ENCODE data around the gene FMNL2. TPM values are rescaled to one million over a fixed set of nuclear protein-coding genes. Genes with fewer than 3 reads are reported as not detected.

FMNL2 gene
- total and polyA plus RNA-seq, 4 donors = 1.5 to 9.3 (median 5.1) TPM

GRCh38 chr2:152454371-152454770, 119.4 kb downstream of the FMNL2 start (continued):
- no peak for TF ChIP-seq ATF3 (IDR thresholded peaks at IDR 0.05)
- TF ChIP-seq RXRA (IDR thresholded peaks at IDR 0.05) = no peak
- TF ChIP-seq EGR1 (IDR thresholded peaks at IDR 0.05; ENCODE audit: low read depth in 2 of 2) = no peak
- no peak for TF ChIP-seq GABPA (IDR thresholded peaks at IDR 0.05 in 1 of 2, conservative IDR thresholded peaks at IDR 0.05 in 1 of 2)
- TF ChIP-seq MAX (IDR thresholded peaks at IDR 0.05) = no peak
- no peak for TF ChIP-seq FOXA2 (IDR thresholded peaks at IDR 0.05)
- no peak for TF ChIP-seq NR2F2 (IDR thresholded peaks at IDR 0.05)
- TF ChIP-seq HNF4A (conservative IDR thresholded peaks at IDR 0.05) = no peak
- no peak for TF ChIP-seq SP1 (IDR thresholded peaks at IDR 0.05)
- TF ChIP-seq YY1 (IDR thresholded peaks at IDR 0.05) = no peak
- no peak for TF ChIP-seq TAF1 (conservative IDR thresholded peaks at IDR 0.05)
- no peak for TF ChIP-seq RAD21 (IDR thresholded peaks at IDR 0.05)

- H3K36me3 ChIP-seq (ENCODE audit: control insufficient read depth in 4 of 4, insufficient read depth in 3 of 4, low read depth in 1 of 4, low read length in 3 of 4) = peaks cover 0 to 1% (median 0%) of the 10 kb centered on the region in 4 donors
- no peak for DNase-seq (ENCODE audit: low spot score)
- H3K27ac ChIP-seq (ENCODE audit: low read depth in 1 of 2, low read length in 2 of 2) = no peak overlapping the region
- TF ChIP-seq NR2F2 (IDR thresholded peaks at IDR 0.05) (no peak), FOXA1 (IDR thresholded peaks at IDR 0.05) (no peak), HNF4A (conservative IDR thresholded peaks at IDR 0.05) (no peak), REST (IDR thresholded peaks at IDR 0.05) (no peak), HNF4G (IDR thresholded peaks at IDR 0.05) (no peak), YY1 (IDR thresholded peaks at IDR 0.05) (no peak), CTCF (IDR thresholded peaks at IDR 0.05; ENCODE audit: low read depth, low read length, missing input control) (no peak), RXRA (IDR thresholded peaks at IDR 0.05) (no peak), TAF1 (conservative IDR thresholded peaks at IDR 0.05) (no peak), FOXA2 (IDR thresholded peaks at IDR 0.05) (no peak), EGR1 (IDR thresholded peaks at IDR 0.05; ENCODE audit: low read depth in 2 of 2) (no peak), RAD21 (IDR thresholded peaks at IDR 0.05) (no peak), GABPA (IDR thresholded peaks at IDR 0.05 in 1 of 2, conservative IDR thresholded peaks at IDR 0.05 in 1 of 2) (no peak), SP1 (IDR thresholded peaks at IDR 0.05) (no peak), ATF3 (IDR thresholded peaks at IDR 0.05) (no peak)
- TF ChIP-seq, protein P1, sequence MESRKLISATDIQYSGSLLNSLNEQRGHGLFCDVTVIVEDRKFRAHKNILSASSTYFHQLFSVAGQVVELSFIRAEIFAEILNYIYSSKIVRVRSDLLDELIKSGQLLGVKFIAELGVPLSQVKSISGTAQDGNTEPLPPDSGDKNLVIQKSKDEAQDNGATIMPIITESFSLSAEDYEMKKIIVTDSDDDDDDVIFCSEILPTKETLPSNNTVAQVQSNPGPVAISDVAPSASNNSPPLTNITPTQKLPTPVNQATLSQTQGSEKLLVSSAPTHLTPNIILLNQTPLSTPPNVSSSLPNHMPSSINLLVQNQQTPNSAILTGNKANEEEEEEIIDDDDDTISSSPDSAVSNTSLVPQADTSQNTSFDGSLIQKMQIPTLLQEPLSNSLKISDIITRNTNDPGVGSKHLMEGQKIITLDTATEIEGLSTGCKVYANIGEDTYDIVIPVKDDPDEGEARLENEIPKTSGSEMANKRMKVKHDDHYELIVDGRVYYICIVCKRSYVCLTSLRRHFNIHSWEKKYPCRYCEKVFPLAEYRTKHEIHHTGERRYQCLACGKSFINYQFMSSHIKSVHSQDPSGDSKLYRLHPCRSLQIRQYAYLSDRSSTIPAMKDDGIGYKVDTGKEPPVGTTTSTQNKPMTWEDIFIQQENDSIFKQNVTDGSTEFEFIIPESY (IDR thresholded peaks at IDR 0.05) = no peak
- no peaks in the 10 kb centered on the region for H3K27me3 ChIP-seq (ENCODE audit: control insufficient read depth in 4 of 4, insufficient read depth in 4 of 4, low read length in 3 of 4)
- H3K4me3 ChIP-seq (ENCODE audit: low read depth in 1 of 3, low read length in 3 of 3) = no peak overlapping the region
- 44% methylated on average over 1 of the region's 1 CpG for WGBS
- H3K4me1 ChIP-seq (ENCODE audit: control insufficient read depth in 4 of 4, insufficient read depth in 4 of 4, low read length in 3 of 4) = no peaks in the 10 kb centered on the region
- H3K9ac ChIP-seq (ENCODE audit: low read depth in 1 of 2, low read length in 2 of 2) = no peak overlapping the region
- no peaks in the 10 kb centered on the region for H3K9me3 ChIP-seq (ENCODE audit: control insufficient read depth in 4 of 4, low read length in 3 of 4)
These were observed 120.0 kb downstream of the FMNL2 start for GRCh38 chr2:152454960-152455359.
